GM23338 (cell line): ENCODE measurements around the gene PLEKHN1. TPM values are rescaled to one million over a fixed set of nuclear protein-coding genes. Genes with fewer than 3 reads are reported as not detected.

Experiments used
- ATAC-seq: fragments of 200-7000 bp; cut with Tn5 transposase; 3 replicates; pipeline ENCODE4 v1.9.1; 2020
- DNase-seq: peaks from one replicate; pipeline ENCODE4 v3.0.0-alpha.2; 2015; ENCODE audit warnings: low spot score
- H2AFZ ChIP-seq: fragments of 200-600 bp; sonication (generic); 2 replicates; pipeline ENCODE4 v1.8.0; 2016; ENCODE audit warnings: antibody characterized with exemption, mild to moderate bottlenecking, moderate library complexity
- H3F3A ChIP-seq: fragments of 200-600 bp; sonication (generic); replicated peaks from 2 replicates; pipeline ENCODE4 v1.8.0; 2017; ENCODE audit warnings: antibody characterized with exemption, mixed run types, low read depth
- H3K27ac ChIP-seq: fragments of 200-600 bp; sonication (generic); 2 replicates; pipeline ENCODE4 v1.6.1; 2016; ENCODE audit warnings: low read depth
- H3K27me3 ChIP-seq: fragments of 200-600 bp; sonication (generic); 2 replicates; pipeline ENCODE4 v1.8.0; 2016; ENCODE audit warnings: mild to moderate bottlenecking, mixed run types, moderate library complexity; ENCODE audit not compliant: insufficient read depth
- H3K36me3 ChIP-seq: fragments of 200-600 bp; sonication (generic); 2 replicates; pipeline ENCODE4 v1.8.0; 2016; ENCODE audit warnings: mild to moderate bottlenecking; ENCODE audit not compliant: insufficient read depth
- H3K4me1 ChIP-seq: fragments of 200-600 bp; sonication (generic); 2 replicates; pipeline ENCODE4 v1.8.0; 2016; ENCODE audit warnings: mild to moderate bottlenecking, moderate library complexity; ENCODE audit not compliant: insufficient read depth
- H3K4me2 ChIP-seq: fragments of 200-600 bp; sonication (generic); 2 replicates; pipeline ENCODE4 v1.7.1; 2017; ENCODE audit warnings: mixed run types
- H3K4me3 ChIP-seq: fragments of 200-600 bp; sonication (generic); 2 replicates; pipeline ENCODE4 v1.6.1; 2016; ENCODE audit warnings: mixed run types
- H3K79me2 ChIP-seq: fragments of 200-600 bp; sonication (generic); replicated peaks from 2 replicates; pipeline ENCODE4 v1.8.0; 2017; ENCODE audit warnings: mild to moderate bottlenecking; ENCODE audit not compliant: insufficient read depth
- H3K9me2 ChIP-seq: fragments of 200-600 bp; sonication (generic); 2 replicates; pipeline ENCODE4 v1.8.0; 2017; ENCODE audit not compliant: insufficient read depth
- H4K20me1 ChIP-seq: fragments of 200-600 bp; sonication (generic); replicated peaks from 2 replicates; pipeline ENCODE4 v1.8.0; 2017; ENCODE audit warnings: mild to moderate bottlenecking; ENCODE audit not compliant: insufficient read depth
- H3K27ac Mint-ChIP-seq: 2 replicates; pipeline ENCODE4 v1.8.0; 2020; ENCODE audit warnings: inconsistent platforms, mild to moderate bottlenecking, moderate library complexity, mixed read lengths
- H3K27me3 Mint-ChIP-seq: 3 replicates; pipeline ENCODE4 v1.8.0; 2022; ENCODE audit warnings: low read depth, mild to moderate bottlenecking, moderate library complexity, mixed read lengths, inconsistent platforms; ENCODE audit not compliant: insufficient read depth, poor library complexity
- H3K36me3 Mint-ChIP-seq: 3 replicates; pipeline ENCODE4 v1.8.0; 2021; ENCODE audit warnings: low read depth, mild to moderate bottlenecking, inconsistent platforms, moderate library complexity, mixed read lengths
- H3K4me1 Mint-ChIP-seq: 3 replicates; pipeline ENCODE4 v1.8.0; 2020; ENCODE audit warnings: mild to moderate bottlenecking, inconsistent platforms, mixed read lengths
- H3K4me3 Mint-ChIP-seq: 3 replicates; pipeline ENCODE4 v1.8.0; 2021; ENCODE audit warnings: moderate library complexity, mild to moderate bottlenecking, inconsistent platforms, mixed read lengths
- H3K9me3 Mint-ChIP-seq: 3 replicates; pipeline ENCODE4 v1.8.0; 2020; ENCODE audit warnings: moderate library complexity, mild to moderate bottlenecking, inconsistent platforms, mixed read lengths
- CTCF ChIP-seq, 2 experiments: fragments of 200-600 bp in 1 of 2; sonication (generic) in 1 of 2; conservative IDR thresholded peaks; 2 replicates each; pipeline versions ENCODE4 v1.5.1 to v1.6.1; 2016 to 2017; ENCODE audit warnings: antibody characterized with exemption in 2 of 2, low read depth in 2 of 2, mild to moderate bottlenecking in 2 of 2, moderate library complexity in 1 of 2
- EZH2 ChIP-seq: fragments of 200-600 bp; sonication (generic); IDR thresholded peaks from one replicate; pipeline ENCODE4 v1.8.0; 2017; ENCODE audit warnings: antibody characterized with exemption, mild to moderate bottlenecking, low read depth; ENCODE audit not compliant: unreplicated experiment
- EZH2phosphoT487 ChIP-seq: fragments of 200-600 bp; sonication (generic); IDR thresholded peaks from one replicate; pipeline ENCODE4 v1.8.1; 2018; ENCODE audit warnings: antibody characterized with exemption; ENCODE audit not compliant: unreplicated experiment
- NANOG ChIP-seq: IDR thresholded peaks from 2 replicates; pipeline ENCODE4 v1.6.1; 2016; ENCODE audit warnings: antibody characterized with exemption, borderline replicate concordance
- POLR2AphosphoS5 ChIP-seq: IDR thresholded peaks from 2 replicates; pipeline ENCODE4 v1.6.1; 2016; ENCODE audit warnings: antibody characterized with exemption, low read depth
- STAT1 ChIP-seq: IDR thresholded peaks from one replicate; pipeline ENCODE4 v1.6.1; 2016; ENCODE audit warnings: antibody characterized with exemption; ENCODE audit not compliant: unreplicated experiment
- ZNF114 ChIP-seq: fragments of 250-450 bp; sonication (Bioruptor Pico); IDR thresholded peaks from 2 replicates; pipeline ENCODE4 v1.5.0; 2020; ENCODE audit warnings: mild to moderate bottlenecking, moderate library complexity
- ZNF331 ChIP-seq: fragments of 250-450 bp; sonication (Bioruptor Pico); IDR thresholded peaks from 2 replicates; pipeline ENCODE4 v1.5.0; 2020; ENCODE audit warnings: low read depth, mild to moderate bottlenecking, moderate library complexity
- polyA plus RNA-seq: library from polyadenylated mRNA; unstranded; fragments of >200 nt; fragmentation: Nextera tagmentation; extraction: Ambion mirVana; gene quantifications from 2 replicates; pipeline ENCODE4 v1.2.1, GENCODE V29; 2016
- total RNA-seq: library from RNA; depleted of rRNA; stranded (reverse); fragments of >200 nt; shearing (Covaris generic); gene quantifications from 2 replicates; pipeline ENCODE4 v1.2.3, GENCODE V29; 2014
- TF ChIP-seq, protein P1 (sequence below): IDR thresholded peaks from 2 replicates; pipeline ENCODE4 v1.6.1; 2016; ENCODE audit warnings: antibody characterized with exemption
- TF ChIP-seq, protein P2 (sequence below): IDR thresholded peaks from one replicate; pipeline ENCODE4 v1.6.1; 2018; ENCODE audit warnings: antibody characterized with exemption; ENCODE audit not compliant: unreplicated experiment
- TF ChIP-seq, protein P3 (sequence below): fragments of 250-450 bp; sonication (Bioruptor Pico); IDR thresholded peaks from 2 replicates; pipeline ENCODE4 v1.5.0; 2020; ENCODE audit warnings: mild to moderate bottlenecking, moderate library complexity

Gene PLEKHN1
- total and polyA plus RNA-seq, 2 experiments from 2014 or later, result 1.4 to 3.3 TPM

GRCh38 chr1:982765-983436, 16.6 kb downstream of the PLEKHN1 start:
- Histone ChIP-seq H3K4me2 (no peak overlapping the region), H4K20me1 (no peaks in the 10 kb centered on the region), H3K27ac (no peak overlapping the region), H3K36me3 (no peaks in the 10 kb centered on the region), H3K4me3 (no peak overlapping the region), H3K4me1 (no peaks in the 10 kb centered on the region), H3K27me3 (peaks cover 40% of the 10 kb centered on the region), H3K9me2 (no peaks in the 10 kb centered on the region), H3F3A (no peaks in the 10 kb centered on the region), H3K79me2 (no peaks in the 10 kb centered on the region), H2AFZ (no peak overlapping the region)
- peaks cover 47% of the 10 kb centered on the region for H3K27me3 Mint-ChIP-seq
- no peaks in the 10 kb centered on the region; the same call in 2 of the 3 replicates for H3K4me1 Mint-ChIP-seq
- peaks cover 5% of the 10 kb centered on the region for H3K9me3 Mint-ChIP-seq
- peaks cover 5% of the 10 kb centered on the region for H3K36me3 Mint-ChIP-seq
- TF ChIP-seq, protein P1, sequence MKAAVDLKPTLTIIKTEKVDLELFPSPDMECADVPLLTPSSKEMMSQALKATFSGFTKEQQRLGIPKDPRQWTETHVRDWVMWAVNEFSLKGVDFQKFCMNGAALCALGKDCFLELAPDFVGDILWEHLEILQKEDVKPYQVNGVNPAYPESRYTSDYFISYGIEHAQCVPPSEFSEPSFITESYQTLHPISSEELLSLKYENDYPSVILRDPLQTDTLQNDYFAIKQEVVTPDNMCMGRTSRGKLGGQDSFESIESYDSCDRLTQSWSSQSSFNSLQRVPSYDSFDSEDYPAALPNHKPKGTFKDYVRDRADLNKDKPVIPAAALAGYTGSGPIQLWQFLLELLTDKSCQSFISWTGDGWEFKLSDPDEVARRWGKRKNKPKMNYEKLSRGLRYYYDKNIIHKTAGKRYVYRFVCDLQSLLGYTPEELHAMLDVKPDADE, result no peak
- no peak for TF ChIP-seq STAT1
- TF ChIP-seq NANOG, result no peak
- TF ChIP-seq, protein P2, sequence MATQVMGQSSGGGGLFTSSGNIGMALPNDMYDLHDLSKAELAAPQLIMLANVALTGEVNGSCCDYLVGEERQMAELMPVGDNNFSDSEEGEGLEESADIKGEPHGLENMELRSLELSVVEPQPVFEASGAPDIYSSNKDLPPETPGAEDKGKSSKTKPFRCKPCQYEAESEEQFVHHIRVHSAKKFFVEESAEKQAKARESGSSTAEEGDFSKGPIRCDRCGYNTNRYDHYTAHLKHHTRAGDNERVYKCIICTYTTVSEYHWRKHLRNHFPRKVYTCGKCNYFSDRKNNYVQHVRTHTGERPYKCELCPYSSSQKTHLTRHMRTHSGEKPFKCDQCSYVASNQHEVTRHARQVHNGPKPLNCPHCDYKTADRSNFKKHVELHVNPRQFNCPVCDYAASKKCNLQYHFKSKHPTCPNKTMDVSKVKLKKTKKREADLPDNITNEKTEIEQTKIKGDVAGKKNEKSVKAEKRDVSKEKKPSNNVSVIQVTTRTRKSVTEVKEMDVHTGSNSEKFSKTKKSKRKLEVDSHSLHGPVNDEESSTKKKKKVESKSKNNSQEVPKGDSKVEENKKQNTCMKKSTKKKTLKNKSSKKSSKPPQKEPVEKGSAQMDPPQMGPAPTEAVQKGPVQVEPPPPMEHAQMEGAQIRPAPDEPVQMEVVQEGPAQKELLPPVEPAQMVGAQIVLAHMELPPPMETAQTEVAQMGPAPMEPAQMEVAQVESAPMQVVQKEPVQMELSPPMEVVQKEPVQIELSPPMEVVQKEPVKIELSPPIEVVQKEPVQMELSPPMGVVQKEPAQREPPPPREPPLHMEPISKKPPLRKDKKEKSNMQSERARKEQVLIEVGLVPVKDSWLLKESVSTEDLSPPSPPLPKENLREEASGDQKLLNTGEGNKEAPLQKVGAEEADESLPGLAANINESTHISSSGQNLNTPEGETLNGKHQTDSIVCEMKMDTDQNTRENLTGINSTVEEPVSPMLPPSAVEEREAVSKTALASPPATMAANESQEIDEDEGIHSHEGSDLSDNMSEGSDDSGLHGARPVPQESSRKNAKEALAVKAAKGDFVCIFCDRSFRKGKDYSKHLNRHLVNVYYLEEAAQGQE, result no peak
- TF ChIP-seq ZNF114, result no peak
- TF ChIP-seq EZH2, result no peak
- TF ChIP-seq, protein P3, sequence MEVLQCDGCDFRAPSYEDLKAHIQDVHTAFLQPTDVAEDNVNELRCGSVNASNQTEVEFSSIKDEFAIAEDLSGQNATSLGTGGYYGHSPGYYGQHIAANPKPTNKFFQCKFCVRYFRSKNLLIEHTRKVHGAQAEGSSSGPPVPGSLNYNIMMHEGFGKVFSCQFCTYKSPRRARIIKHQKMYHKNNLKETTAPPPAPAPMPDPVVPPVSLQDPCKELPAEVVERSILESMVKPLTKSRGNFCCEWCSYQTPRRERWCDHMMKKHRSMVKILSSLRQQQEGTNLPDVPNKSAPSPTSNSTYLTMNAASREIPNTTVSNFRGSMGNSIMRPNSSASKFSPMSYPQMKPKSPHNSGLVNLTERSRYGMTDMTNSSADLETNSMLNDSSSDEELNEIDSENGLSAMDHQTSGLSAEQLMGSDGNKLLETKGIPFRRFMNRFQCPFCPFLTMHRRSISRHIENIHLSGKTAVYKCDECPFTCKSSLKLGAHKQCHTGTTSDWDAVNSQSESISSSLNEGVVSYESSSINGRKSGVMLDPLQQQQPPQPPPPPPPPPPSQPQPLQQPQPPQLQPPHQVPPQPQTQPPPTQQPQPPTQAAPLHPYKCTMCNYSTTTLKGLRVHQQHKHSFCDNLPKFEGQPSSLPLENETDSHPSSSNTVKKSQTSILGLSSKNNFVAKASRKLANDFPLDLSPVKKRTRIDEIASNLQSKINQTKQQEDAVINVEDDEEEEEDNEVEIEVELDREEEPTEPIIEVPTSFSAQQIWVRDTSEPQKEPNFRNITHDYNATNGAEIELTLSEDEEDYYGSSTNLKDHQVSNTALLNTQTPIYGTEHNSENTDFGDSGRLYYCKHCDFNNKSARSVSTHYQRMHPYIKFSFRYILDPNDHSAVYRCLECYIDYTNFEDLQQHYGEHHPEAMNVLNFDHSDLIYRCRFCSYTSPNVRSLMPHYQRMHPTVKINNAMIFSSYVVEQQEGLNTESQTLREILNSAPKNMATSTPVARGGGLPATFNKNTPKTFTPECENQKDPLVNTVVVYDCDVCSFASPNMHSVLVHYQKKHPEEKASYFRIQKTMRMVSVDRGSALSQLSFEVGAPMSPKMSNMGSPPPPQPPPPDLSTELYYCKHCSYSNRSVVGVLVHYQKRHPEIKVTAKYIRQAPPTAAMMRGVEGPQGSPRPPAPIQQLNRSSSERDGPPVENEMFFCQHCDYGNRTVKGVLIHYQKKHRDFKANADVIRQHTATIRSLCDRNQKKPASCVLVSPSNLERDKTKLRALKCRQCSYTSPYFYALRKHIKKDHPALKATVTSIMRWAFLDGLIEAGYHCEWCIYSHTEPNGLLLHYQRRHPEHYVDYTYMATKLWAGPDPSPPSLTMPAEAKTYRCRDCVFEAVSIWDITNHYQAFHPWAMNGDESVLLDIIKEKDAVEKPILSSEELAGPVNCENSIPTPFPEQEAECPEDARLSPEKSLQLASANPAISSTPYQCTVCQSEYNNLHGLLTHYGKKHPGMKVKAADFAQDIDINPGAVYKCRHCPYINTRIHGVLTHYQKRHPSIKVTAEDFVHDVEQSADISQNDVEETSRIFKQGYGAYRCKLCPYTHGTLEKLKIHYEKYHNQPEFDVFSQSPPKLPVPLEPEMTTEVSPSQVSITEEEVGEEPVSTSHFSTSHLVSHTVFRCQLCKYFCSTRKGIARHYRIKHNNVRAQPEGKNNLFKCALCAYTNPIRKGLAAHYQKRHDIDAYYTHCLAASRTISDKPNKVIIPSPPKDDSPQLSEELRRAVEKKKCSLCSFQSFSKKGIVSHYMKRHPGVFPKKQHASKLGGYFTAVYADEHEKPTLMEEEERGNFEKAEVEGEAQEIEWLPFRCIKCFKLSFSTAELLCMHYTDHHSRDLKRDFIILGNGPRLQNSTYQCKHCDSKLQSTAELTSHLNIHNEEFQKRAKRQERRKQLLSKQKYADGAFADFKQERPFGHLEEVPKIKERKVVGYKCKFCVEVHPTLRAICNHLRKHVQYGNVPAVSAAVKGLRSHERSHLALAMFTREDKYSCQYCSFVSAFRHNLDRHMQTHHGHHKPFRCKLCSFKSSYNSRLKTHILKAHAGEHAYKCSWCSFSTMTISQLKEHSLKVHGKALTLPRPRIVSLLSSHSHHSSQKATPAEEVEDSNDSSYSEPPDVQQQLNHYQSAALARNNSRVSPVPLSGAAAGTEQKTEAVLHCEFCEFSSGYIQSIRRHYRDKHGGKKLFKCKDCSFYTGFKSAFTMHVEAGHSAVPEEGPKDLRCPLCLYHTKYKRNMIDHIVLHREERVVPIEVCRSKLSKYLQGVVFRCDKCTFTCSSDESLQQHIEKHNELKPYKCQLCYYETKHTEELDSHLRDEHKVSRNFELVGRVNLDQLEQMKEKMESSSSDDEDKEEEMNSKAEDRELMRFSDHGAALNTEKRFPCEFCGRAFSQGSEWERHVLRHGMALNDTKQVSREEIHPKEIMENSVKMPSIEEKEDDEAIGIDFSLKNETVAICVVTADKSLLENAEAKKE, result no peak
- TF ChIP-seq ZNF331, result no peak
- no peak for TF ChIP-seq POLR2AphosphoS5
- no peak for TF ChIP-seq CTCF (conservative IDR thresholded peaks at IDR 0.05; ENCODE audit: low read depth in 2 of 2)
- no peak for TF ChIP-seq EZH2phosphoT487
- ATAC-seq (no peak), DNase-seq (no peak)
- H3K27ac Mint-ChIP-seq, result no peak overlapping the region
- no peak overlapping the region for H3K4me3 Mint-ChIP-seq
